OCI-LY1 (cell line): ENCODE measurements around the gene CD209.
"Not testable (repeated sequence)": the region's sequence is repeated elsewhere in the genome, so short reads cannot be mapped to it uniquely, and the experiment has no call there.

Source experiments
- H2AFZ ChIP-seq: fragments of 200-600 bp; sonication (generic), shearing (Covaris generic); 2 replicates; pipeline ENCODE4 v1.6.0; 2014; ENCODE audit warnings: antibody characterized with exemption, mild to moderate bottlenecking, low read length
- H3F3A ChIP-seq: fragments of 200-600 bp; sonication (generic), shearing (Covaris generic); 2 replicates; pipeline ENCODE4 v1.6.0; 2014; ENCODE audit warnings: mild to moderate bottlenecking, antibody characterized with exemption, low read length, moderate library complexity; ENCODE audit not compliant: insufficient read depth
- H3K27ac ChIP-seq: fragments of 200-600 bp; sonication (generic); 2 replicates; pipeline ENCODE4 v1.5.1; 2014; ENCODE audit warnings: low read length, mixed run types, mild to moderate bottlenecking, low read depth; ENCODE audit not compliant: poor library complexity, severe bottlenecking
- H3K27me3 ChIP-seq: fragments of 200-600 bp; sonication (generic); 2 replicates; pipeline ENCODE4 v1.6.0; 2014; ENCODE audit warnings: antibody characterized with exemption, mild to moderate bottlenecking, low read length, moderate library complexity; ENCODE audit not compliant: insufficient read depth
- H3K36me3 ChIP-seq: fragments of 200-600 bp; sonication (generic); 2 replicates; pipeline ENCODE4 v1.6.1; 2014; ENCODE audit warnings: mild to moderate bottlenecking, antibody characterized with exemption, low read length, moderate library complexity, mixed read lengths; ENCODE audit not compliant: insufficient read depth
- H3K4me1 ChIP-seq: fragments of 200-600 bp; sonication (generic); 2 replicates; pipeline ENCODE4 v1.5.1; 2014; ENCODE audit warnings: mild to moderate bottlenecking, low read length, moderate library complexity; ENCODE audit not compliant: insufficient read depth, severe bottlenecking
- H3K4me2 ChIP-seq: fragments of 200-600 bp; sonication (generic), shearing (Covaris generic); 2 replicates; pipeline ENCODE4 v1.6.1; 2014; ENCODE audit warnings: low read length
- H3K4me3 ChIP-seq: fragments of 200-600 bp; sonication (generic); 2 replicates; pipeline ENCODE4 v1.5.1; 2014; ENCODE audit warnings: low read length, low read depth, mild to moderate bottlenecking, mixed read lengths; ENCODE audit not compliant: poor library complexity, severe bottlenecking
- H3K79me2 ChIP-seq: fragments of 200-600 bp; shearing (Covaris generic); 2 replicates; pipeline ENCODE4 v1.6.1; 2016; ENCODE audit warnings: mixed run types, low read length, mixed read lengths; ENCODE audit not compliant: insufficient read depth
- H3K9ac ChIP-seq: fragments of 200-600 bp; sonication (generic), shearing (Covaris generic); 2 replicates; pipeline ENCODE4 v1.6.1; 2014; ENCODE audit warnings: mild to moderate bottlenecking, low read length, mixed read lengths
- H3K9me2 ChIP-seq: fragments of 200-600 bp; sonication (generic), shearing (Covaris generic); 2 replicates; pipeline ENCODE4 v1.6.1; 2014; ENCODE audit warnings: low read depth, mild to moderate bottlenecking, low read length, mixed read lengths
- H3K9me3 ChIP-seq: fragments of 200-600 bp; shearing (Covaris generic); 2 replicates; pipeline ENCODE4 v1.6.1; 2014; ENCODE audit warnings: low read length, mixed read lengths
- H4K20me1 ChIP-seq: fragments of 200-600 bp; sonication (generic), shearing (Covaris generic); 2 replicates; pipeline ENCODE4 v1.6.0; 2016; ENCODE audit warnings: mild to moderate bottlenecking, low read length; ENCODE audit not compliant: insufficient read depth
- CTCF ChIP-seq: fragments of 200-600 bp; sonication (generic), shearing (Covaris generic); IDR thresholded peaks from 2 replicates; pipeline ENCODE4 v1.5.1; 2017; ENCODE audit warnings: mild to moderate bottlenecking, antibody characterized with exemption, low read length, moderate library complexity, mixed read lengths
- EZH2 ChIP-seq: fragments of 200-600 bp; sonication (generic), shearing (Covaris generic); IDR thresholded peaks from 2 replicates; pipeline ENCODE4 v1.8.0; 2017; ENCODE audit warnings: borderline replicate concordance, mixed run types, mild to moderate bottlenecking, antibody characterized with exemption, low read length, moderate library complexity, mixed read lengths

The CD209 gene

DNA sequence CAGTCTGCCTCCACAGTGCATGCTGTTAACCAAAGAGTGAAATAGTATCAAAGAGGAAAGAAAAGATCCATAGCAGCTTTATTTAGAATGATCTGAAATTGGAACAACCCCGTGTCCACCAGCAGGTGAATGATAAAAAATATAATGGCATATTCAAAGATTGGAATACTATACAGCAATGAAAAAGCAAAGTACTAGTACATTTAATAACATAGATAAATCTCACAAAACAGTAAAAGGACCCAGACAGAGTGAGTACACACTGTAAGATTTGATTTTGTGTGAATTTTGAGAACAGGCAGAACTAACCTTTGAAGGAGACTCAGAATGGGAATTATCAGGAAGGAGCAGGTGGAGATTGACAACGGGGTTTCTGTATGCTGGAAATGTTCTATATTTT lies 837 bp upstream of the CD209 start:
- Histone ChIP-seq H3K9me3 (0 out of 2 replicates have a peak, but pooled peaks cover 2% of the 10 kb centered on the region), H4K20me1 (no peaks in the 10 kb centered on the region), H3K27ac (no peak overlapping the region), H2AFZ (no peak overlapping the region), H3K36me3 (no peaks in the 10 kb centered on the region), H3K27me3 (no peaks in the 10 kb centered on the region), H3K9me2 (no peaks in the 10 kb centered on the region), H3K9ac (no peak overlapping the region), H3K4me1 (no peaks in the 10 kb centered on the region), H3F3A (no peaks in the 10 kb centered on the region), H3K79me2 (no peaks in the 10 kb centered on the region), H3K4me3 (no peak overlapping the region), H3K4me2 (no peak overlapping the region)
- TF ChIP-seq CTCF (no peak), EZH2 (no peak)

- H3K27me3 ChIP-seq, H3K9me3 ChIP-seq, H3K9ac ChIP-seq, H3F3A ChIP-seq, H3K4me3 ChIP-seq, H3K27ac ChIP-seq, H3K9me2 ChIP-seq, H4K20me1 ChIP-seq, H3K36me3 ChIP-seq, H2AFZ ChIP-seq, H3K79me2 ChIP-seq, H3K4me2 ChIP-seq, H3K4me1 ChIP-seq: not testable (repeated sequence)
These were observed 1.0 kb downstream of the CD209 start for GRCh38 chr19:7746306-7746705.

DNA sequence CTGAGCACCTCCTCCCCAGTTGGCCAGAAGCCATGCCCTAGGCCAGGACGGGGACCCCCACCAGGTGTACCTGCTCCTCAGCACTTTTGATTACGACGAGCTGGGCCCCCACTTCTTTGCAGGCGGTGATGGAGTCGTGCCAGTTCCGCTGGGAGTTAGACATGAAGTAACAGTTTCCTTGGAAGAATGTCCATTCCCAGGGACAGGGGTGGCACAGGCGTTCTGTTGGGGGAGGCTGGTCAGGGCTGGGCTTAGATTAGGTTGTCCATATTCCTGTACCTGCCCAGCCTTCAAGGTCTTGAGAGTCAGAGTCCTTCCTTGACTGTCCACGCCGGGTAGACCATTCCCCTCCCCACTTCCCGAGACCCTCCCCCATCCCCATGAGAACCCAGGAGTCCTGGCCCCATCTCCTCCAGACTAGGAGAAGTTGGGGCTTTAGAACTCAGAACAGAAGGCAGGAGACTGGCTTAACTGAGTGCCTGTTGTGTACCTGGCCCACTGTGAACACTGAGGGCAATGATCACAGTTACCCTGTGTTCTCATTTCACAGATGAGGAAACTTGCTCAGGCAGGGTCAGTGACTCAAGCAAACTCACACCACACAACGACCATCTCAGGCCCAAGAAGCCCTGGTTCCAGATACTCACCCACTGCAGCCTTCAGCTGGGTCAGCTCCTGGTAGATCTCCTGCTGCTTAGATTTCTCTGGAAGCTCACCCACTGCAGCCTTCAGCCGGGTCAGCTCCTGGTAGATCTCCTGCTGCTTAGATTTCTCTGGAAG lies 2.3 kb downstream of the CD209 start:
- H3K4me3 ChIP-seq = no peak overlapping the region
- no peak overlapping the region for H3K9ac ChIP-seq
- no peak overlapping the region for H2AFZ ChIP-seq
- H3K79me2 ChIP-seq = no peaks in the 10 kb centered on the region
- H3K27me3 ChIP-seq = 0 out of 2 replicates have a peak, but pooled peaks cover under 1% of the 10 kb centered on the region
- H4K20me1 ChIP-seq = no peaks in the 10 kb centered on the region
- H3K27ac ChIP-seq = no peak overlapping the region
- H3K9me2 ChIP-seq = no peaks in the 10 kb centered on the region
- TF ChIP-seq CTCF (no peak), EZH2 (no peak)
- no peaks in the 10 kb centered on the region for H3F3A ChIP-seq
- H3K36me3 ChIP-seq = no peaks in the 10 kb centered on the region
- no peak overlapping the region for H3K4me2 ChIP-seq
- 0 out of 2 replicates have a peak, but pooled peaks cover 2% of the 10 kb centered on the region for H3K9me3 ChIP-seq
- no peaks in the 10 kb centered on the region for H3K4me1 ChIP-seq
